Uterus (tissue), 2 donors: Measurements from ENCODE around the gene ADGRD1.

Source experiments
- POLR2A ChIP-seq, 2 donors: fragments of 450-650 bp; IDR thresholded peaks; one replicate each; pipeline ENCODE4 v1.6.1; 2016; ENCODE audit warnings: antibody characterized with exemption in 2 of 2, mild to moderate bottlenecking in 1 of 2, moderate library complexity in 1 of 2
- TF ChIP-seq, protein P1 (sequence below), 4 experiments: fragments of 200-600 bp in 2 of 4; fragments of 450-650 bp in 2 of 4; sonication (generic) in 2 of 4; IDR thresholded peaks; one replicate each; pipeline ENCODE4 v1.5.1; 2016 to 2019; ENCODE audit warnings: antibody characterized with exemption in 4 of 4, mild to moderate bottlenecking in 2 of 4, moderate library complexity in 1 of 4

DNA sequence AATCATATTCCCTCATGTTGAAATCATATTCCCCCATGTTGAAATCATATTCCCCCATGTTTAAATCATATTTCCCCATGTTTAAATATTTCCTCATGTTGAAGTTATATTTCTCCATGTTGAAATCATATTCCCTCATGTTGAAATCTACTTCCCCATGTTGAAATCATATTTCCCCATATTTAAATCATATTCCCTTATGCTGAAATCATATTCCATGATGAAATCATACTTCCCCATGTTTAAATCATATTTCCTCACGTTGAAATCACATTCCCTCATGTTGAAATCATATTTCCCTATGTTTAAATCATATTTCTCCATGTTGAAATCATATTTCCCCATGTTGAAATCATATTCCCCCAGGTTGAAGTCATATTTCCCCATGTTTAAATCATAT is 34.6 kb upstream of the ADGRD1 start:
- TF ChIP-seq, protein P1, sequence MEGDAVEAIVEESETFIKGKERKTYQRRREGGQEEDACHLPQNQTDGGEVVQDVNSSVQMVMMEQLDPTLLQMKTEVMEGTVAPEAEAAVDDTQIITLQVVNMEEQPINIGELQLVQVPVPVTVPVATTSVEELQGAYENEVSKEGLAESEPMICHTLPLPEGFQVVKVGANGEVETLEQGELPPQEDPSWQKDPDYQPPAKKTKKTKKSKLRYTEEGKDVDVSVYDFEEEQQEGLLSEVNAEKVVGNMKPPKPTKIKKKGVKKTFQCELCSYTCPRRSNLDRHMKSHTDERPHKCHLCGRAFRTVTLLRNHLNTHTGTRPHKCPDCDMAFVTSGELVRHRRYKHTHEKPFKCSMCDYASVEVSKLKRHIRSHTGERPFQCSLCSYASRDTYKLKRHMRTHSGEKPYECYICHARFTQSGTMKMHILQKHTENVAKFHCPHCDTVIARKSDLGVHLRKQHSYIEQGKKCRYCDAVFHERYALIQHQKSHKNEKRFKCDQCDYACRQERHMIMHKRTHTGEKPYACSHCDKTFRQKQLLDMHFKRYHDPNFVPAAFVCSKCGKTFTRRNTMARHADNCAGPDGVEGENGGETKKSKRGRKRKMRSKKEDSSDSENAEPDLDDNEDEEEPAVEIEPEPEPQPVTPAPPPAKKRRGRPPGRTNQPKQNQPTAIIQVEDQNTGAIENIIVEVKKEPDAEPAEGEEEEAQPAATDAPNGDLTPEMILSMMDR (IDR thresholded peaks at IDR 0.05), result no peak
- TF ChIP-seq POLR2A (IDR thresholded peaks at IDR 0.05), result no peak
